Activated naive CD4-positive, alpha-beta T cell treated with anti-CD3 and anti-CD28 coated beads for 36 hours (primary cell): ENCODE measurements around the gene MADD. TPM values are rescaled to one million over a fixed set of nuclear protein-coding genes. Genes with fewer than 3 reads are reported as not detected.
"Not testable (repeated sequence)": the region's sequence is repeated elsewhere in the genome, so short reads cannot be mapped to it uniquely, and the experiment has no call there.

ENCODE experiments used
- CTCF ChIA-PET: fragments of 350-600 bp; sonication (Branson Sonifier 250); formaldehyde crosslinking; loops from one replicate; lab custom pipeline; 2021; ENCODE audit warnings: antibody characterized with exemption; lab: Charles Lee
- DNase-seq: peaks from one replicate; pipeline ENCODE4 v3.0.0-alpha.2; 2020
- H3K27ac Mint-ChIP-seq: one replicate; pipeline ENCODE4 v1.8.0; 2021; ENCODE audit warnings: mild to moderate bottlenecking, mixed read lengths
- H3K27me3 Mint-ChIP-seq: one replicate; pipeline ENCODE4 v1.8.0; 2021; ENCODE audit warnings: low read depth, mixed read lengths
- H3K36me3 Mint-ChIP-seq: one replicate; pipeline ENCODE4 v1.8.0; 2021; ENCODE audit warnings: low read depth, mixed read lengths
- H3K4me1 Mint-ChIP-seq: one replicate; pipeline ENCODE4 v1.8.0; 2021; ENCODE audit warnings: low read depth, mixed read lengths
- H3K4me3 Mint-ChIP-seq: one replicate; pipeline ENCODE4 v1.8.0; 2021; ENCODE audit warnings: mild to moderate bottlenecking, moderate library complexity, mixed read lengths
- H3K9me3 Mint-ChIP-seq: one replicate; pipeline ENCODE4 v1.8.0; 2021; ENCODE audit warnings: mixed read lengths
- intact Hi-C: fragments of 100-400 bp; cut with micrococcal nuclease; formaldehyde crosslinking; loops from one replicate; pipeline ENCODE4 v1.15.1; 2023
- total RNA-seq, 2 experiments: library from RNA; stranded (reverse); gene quantifications; one replicate each; pipeline ENCODE4 v1.2.3, GENCODE V29; 2021

Gene MADD
- total RNA-seq, 2 experiments from 2014 or later = 49.9 to 52.2 TPM

DNA sequence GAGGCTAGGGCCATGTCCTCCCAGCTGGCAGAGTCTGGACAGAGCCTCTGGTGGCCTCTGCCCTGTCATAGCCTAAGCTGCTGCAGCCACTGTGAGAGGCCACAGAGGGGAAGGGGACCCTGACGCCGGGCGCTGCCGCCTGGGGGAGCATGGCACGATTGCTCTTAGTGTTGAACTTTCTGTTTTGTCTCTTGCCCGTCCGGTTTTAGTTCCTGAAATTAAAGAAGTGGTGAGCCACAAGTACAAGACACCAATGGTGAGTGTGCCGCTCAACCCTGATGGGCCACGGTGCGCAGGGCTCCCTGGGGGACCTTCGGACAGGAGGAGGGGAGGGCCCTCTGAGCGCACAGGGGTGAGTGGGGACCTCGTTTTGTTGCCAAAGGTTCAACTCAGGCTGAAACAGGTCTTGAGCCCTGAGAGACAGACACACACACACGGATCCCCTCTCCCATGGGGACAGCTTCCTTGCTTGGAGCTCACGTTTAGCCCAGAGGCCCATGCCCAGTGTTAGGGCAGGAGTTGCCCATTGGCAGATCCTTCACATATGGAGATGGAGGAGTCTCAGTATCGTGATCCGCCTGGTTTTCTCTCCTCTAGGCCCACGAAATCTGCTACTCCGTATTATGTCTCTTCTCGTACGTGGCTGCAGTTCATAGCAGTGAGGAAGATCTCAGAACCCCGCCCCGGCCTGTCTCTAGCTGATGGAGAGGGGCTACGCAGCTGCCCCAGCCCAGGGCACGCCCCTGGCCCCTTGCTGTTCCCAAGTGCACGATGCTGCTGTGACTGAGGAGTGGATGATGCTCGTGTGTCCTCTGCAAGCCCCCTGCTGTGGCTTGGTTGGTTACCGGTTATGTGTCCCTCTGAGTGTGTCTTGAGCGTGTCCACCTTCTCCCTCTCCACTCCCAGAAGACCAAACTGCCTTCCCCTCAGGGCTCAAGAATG, 58.8 kb downstream of the MADD start:
- DNase-seq = no peak
- CTCF ChIA-PET = no interaction called here
- Mint-ChIP-seq H3K27ac (no peak overlapping the region), H3K4me1 (no peaks in the 10 kb centered on the region), H3K9me3 (no peaks in the 10 kb centered on the region), H3K36me3 (peaks cover 3% of the 10 kb centered on the region), H3K27me3 (no peaks in the 10 kb centered on the region), H3K4me3 (no peak overlapping the region)
- intact Hi-C loops = no loop called here

DNA sequence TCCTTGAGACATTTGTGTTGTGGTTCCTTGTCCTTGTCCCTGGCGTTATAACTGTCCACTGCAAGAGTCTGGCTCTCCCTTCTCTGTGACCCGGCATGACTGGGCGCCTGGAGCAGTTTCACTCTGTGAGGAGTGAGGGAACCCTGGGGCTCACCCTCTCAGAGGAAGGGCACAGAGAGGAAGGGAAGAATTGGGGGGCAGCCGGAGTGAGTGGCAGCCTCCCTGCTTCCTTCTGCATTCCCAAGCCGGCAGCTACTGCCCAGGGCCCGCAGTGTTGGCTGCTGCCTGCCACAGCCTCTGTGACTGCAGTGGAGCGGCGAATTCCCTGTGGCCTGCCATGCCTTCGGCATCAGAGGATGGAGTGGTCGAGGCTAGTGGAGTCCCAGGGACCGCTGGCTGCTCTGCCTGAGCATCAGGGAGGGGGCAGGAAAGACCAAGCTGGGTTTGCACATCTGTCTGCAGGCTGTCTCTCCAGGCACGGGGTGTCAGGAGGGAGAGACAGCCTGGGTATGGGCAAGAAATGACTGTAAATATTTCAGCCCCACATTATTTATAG, 59.6 kb downstream of the MADD start:
- intact Hi-C loops = no loop called here
- H3K36me3 Mint-ChIP-seq = peaks cover 3% of the 10 kb centered on the region
- H3K4me1 Mint-ChIP-seq = no peaks in the 10 kb centered on the region
- no peaks in the 10 kb centered on the region for H3K27me3 Mint-ChIP-seq
- no peak overlapping the region for H3K27ac Mint-ChIP-seq
- no peak for DNase-seq
- H3K4me3 Mint-ChIP-seq = no peak overlapping the region
- H3K9me3 Mint-ChIP-seq = no peaks in the 10 kb centered on the region
- CTCF ChIA-PET = interaction anchor here (1.7 kb wide), 1 partner anchor 80 kb away, joined by 6 read pairs; no protein-coding TSS in a partner anchor

GRCh38 chr11:47329987-47330931, 60.3 kb downstream of the MADD start:
- H3K36me3 Mint-ChIP-seq = peaks cover 3% of the 10 kb centered on the region
- no peak for DNase-seq
- no peaks in the 10 kb centered on the region for H3K4me1 Mint-ChIP-seq
- intact Hi-C loops = no loop called here
- CTCF ChIA-PET = interaction anchor here (1.7 kb wide), 1 partner anchor 79 kb away, joined by 6 read pairs; no protein-coding TSS in a partner anchor
- no peak overlapping the region for H3K4me3 Mint-ChIP-seq
- H3K9me3 Mint-ChIP-seq = no peaks in the 10 kb centered on the region
- H3K27me3 Mint-ChIP-seq = no peaks in the 10 kb centered on the region
- H3K27ac Mint-ChIP-seq = no peak overlapping the region

DNA sequence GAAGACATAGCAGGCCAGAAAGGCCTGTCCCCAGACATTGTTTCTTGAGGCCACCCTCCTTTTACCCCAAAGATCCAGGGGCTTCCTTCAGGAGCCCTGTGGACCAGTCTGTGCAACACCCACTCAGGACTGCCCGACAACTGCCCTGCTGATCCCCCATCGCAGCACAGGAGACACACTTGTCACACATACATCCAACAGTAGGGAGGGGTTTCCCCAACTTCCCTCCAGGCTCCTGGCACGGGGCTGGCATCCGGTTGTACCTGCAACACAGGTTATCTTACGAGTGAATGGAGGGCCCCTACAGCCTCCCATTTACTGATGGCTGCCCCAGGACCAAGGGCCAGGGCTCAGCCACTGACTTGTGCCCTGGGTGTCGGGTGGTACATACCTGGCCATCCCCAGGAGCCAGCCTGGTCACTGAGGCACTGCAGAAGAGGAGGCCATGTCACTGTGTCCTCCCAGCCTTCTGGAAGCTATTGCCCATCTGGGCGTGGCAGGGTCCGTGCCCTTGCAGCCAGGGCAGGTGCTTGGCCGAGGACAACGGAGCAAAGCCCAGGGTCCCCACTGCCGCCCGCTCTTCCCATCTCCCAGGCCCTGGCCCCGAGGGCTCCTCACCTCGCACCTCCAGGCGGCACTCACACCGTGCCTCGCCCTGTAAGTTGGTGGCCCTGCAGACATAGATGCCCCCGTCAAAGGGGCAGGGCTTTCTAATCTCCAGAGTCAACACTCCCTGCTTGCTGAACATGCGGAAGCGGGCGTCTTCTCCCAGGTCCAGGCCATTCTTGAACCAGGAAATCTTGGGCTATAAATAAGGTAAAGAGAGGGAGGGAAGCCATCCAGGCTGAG, 61.7 kb downstream of the MADD start:
- intact Hi-C loops = no loop called here
- Mint-ChIP-seq H3K36me3 (peaks cover 3% of the 10 kb centered on the region), H3K27ac (peak overlapping the region; percentile 18), H3K9me3 (no peaks in the 10 kb centered on the region), H3K4me3 (no peak overlapping the region), H3K4me1 (no peaks in the 10 kb centered on the region), H3K27me3 (no peaks in the 10 kb centered on the region)
- no peak for DNase-seq
- CTCF ChIA-PET = no interaction called here

- Mint-ChIP-seq H3K4me1 (no peaks in the 10 kb centered on the region), H3K27ac (no peak overlapping the region), H3K9me3 (no peaks in the 10 kb centered on the region), H3K27me3 (no peaks in the 10 kb centered on the region), H3K36me3 (peaks cover 2% of the 10 kb centered on the region), H3K4me3 (no peak overlapping the region)
- intact Hi-C loops = no loop called here
- CTCF ChIA-PET = no interaction called here
- no peak for DNase-seq
Measured at GRCh38 chr11:47332303-47332711, 62.4 kb downstream of the MADD start.

GRCh38 chr11:47332791-47333525, 63.0 kb downstream of the MADD start:
- Mint-ChIP-seq H3K9me3 (no peaks in the 10 kb centered on the region), H3K4me1 (no peaks in the 10 kb centered on the region), H3K27me3 (no peaks in the 10 kb centered on the region), H3K4me3 (no peak overlapping the region), H3K27ac (no peak overlapping the region), H3K36me3 (no peaks in the 10 kb centered on the region)
- DNase-seq = no peak
- intact Hi-C loops = no loop called here
- CTCF ChIA-PET = no interaction called here

GRCh38 chr11:47333526-47333845, 63.6 kb downstream of the MADD start:
- Mint-ChIP-seq H3K9me3 (no peaks in the 10 kb centered on the region), H3K4me3 (no peak overlapping the region), H3K36me3 (no peaks in the 10 kb centered on the region), H3K27me3 (no peaks in the 10 kb centered on the region), H3K4me1 (no peaks in the 10 kb centered on the region), H3K27ac (no peak overlapping the region)
- DNase-seq = no peak
- CTCF ChIA-PET = interaction anchor here (0.8 kb wide), 1 partner anchor 79 kb away, joined by 3 read pairs; no protein-coding TSS in a partner anchor
- intact Hi-C loops = no loop called here

GRCh38 chr11:47333886-47334443, 64.0 kb downstream of the MADD start:
- Mint-ChIP-seq H3K27me3 (no peaks in the 10 kb centered on the region), H3K9me3 (no peaks in the 10 kb centered on the region), H3K27ac (no peak overlapping the region), H3K4me3 (no peak overlapping the region), H3K4me1 (no peaks in the 10 kb centered on the region), H3K36me3 (no peaks in the 10 kb centered on the region)
- no peak for DNase-seq
- CTCF ChIA-PET = interaction anchor here (0.8 kb wide), 2 partner anchors 77 to 79 kb away, joined by 3 read pairs; no protein-coding TSS in a partner anchor
- intact Hi-C loops = no loop called here

- H3K27ac Mint-ChIP-seq, DNase-seq, H3K27me3 Mint-ChIP-seq, intact Hi-C loops, H3K36me3 Mint-ChIP-seq, H3K4me1 Mint-ChIP-seq, H3K4me3 Mint-ChIP-seq, H3K9me3 Mint-ChIP-seq: not testable (repeated sequence)
- CTCF ChIA-PET = interaction anchor here (0.8 kb wide), 1 partner anchor 76 kb away, joined by 3 read pairs; no protein-coding TSS in a partner anchor
Measured at GRCh38 chr11:47334699-47335411, 64.9 kb downstream of the MADD start.

DNA sequence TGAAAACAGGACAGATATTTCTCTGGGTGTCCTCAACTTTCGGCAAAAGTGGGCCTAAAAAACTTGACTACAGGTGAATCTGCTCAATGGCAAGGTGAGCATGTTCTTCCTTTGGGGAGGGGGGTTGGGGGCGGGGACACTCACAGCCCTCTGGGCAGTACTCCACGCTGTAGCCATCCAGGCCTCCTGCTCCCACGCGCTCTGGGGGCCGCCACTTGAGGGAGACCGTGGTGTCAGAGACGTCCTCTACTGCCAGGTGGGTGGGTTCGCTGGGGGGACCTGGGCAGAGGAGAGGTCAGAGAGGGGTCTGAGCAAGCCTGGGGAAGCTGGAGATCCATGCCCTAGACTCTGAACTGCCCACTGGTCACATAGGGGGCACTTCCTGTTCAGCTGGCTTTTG, 65.8 kb downstream of the MADD start:
- no peak for DNase-seq
- Mint-ChIP-seq H3K4me1 (no peaks in the 10 kb centered on the region), H3K4me3 (no peak overlapping the region), H3K27me3 (no peaks in the 10 kb centered on the region), H3K27ac (no peak overlapping the region), H3K9me3 (no peaks in the 10 kb centered on the region), H3K36me3 (no peaks in the 10 kb centered on the region)
- CTCF ChIA-PET = interaction anchor here (1.4 kb wide), 1 partner anchor 38 kb away, joined by 4 read pairs; no protein-coding TSS in a partner anchor
- intact Hi-C loops = no loop called here
